Gastroesophageal sphincter (tissue), 3 donors: ENCODE results near the gene DDIT4.
A peak's percentile ranks its signal among the peaks of the same experiment; 100 is the strongest.

Experiments
- EP300 ChIP-seq: sonication (generic); formaldehyde crosslinking; IDR thresholded peaks from one replicate; pipeline ENCODE4 v1.6.1; 2017; ENCODE audit warnings: antibody characterized with exemption, mild to moderate bottlenecking
- POLR2A ChIP-seq, 2 donors: fragments of 450-650 bp; IDR thresholded peaks; one replicate each; pipeline ENCODE4 v1.6.1; 2017; ENCODE audit warnings: antibody characterized with exemption in 2 of 2, mild to moderate bottlenecking in 2 of 2, moderate library complexity in 1 of 2
- POLR2AphosphoS5 ChIP-seq: sonication (generic); formaldehyde crosslinking; IDR thresholded peaks from one replicate; pipeline ENCODE4 v1.6.1; 2017; ENCODE audit warnings: antibody characterized with exemption
- TF ChIP-seq, protein P1 (sequence below), 4 experiments: fragments of 200-600 bp in 2 of 4; fragments of 450-650 bp in 2 of 4; sonication (generic) in 1 of 4; IDR thresholded peaks; one replicate each; pipeline ENCODE4 v1.5.1; 2017 to 2019; ENCODE audit warnings: antibody characterized with exemption in 4 of 4, mild to moderate bottlenecking in 2 of 4, moderate library complexity in 2 of 4

GRCh38 chr10:72245949-72246525, 27.7 kb upstream of the DDIT4 start:
- TF ChIP-seq, protein P1, sequence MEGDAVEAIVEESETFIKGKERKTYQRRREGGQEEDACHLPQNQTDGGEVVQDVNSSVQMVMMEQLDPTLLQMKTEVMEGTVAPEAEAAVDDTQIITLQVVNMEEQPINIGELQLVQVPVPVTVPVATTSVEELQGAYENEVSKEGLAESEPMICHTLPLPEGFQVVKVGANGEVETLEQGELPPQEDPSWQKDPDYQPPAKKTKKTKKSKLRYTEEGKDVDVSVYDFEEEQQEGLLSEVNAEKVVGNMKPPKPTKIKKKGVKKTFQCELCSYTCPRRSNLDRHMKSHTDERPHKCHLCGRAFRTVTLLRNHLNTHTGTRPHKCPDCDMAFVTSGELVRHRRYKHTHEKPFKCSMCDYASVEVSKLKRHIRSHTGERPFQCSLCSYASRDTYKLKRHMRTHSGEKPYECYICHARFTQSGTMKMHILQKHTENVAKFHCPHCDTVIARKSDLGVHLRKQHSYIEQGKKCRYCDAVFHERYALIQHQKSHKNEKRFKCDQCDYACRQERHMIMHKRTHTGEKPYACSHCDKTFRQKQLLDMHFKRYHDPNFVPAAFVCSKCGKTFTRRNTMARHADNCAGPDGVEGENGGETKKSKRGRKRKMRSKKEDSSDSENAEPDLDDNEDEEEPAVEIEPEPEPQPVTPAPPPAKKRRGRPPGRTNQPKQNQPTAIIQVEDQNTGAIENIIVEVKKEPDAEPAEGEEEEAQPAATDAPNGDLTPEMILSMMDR (IDR thresholded peaks at IDR 0.05) = no peak
- TF ChIP-seq POLR2A (IDR thresholded peaks at IDR 0.05) = no peak
- TF ChIP-seq POLR2AphosphoS5 = peak; percentile 17
- TF ChIP-seq EP300 = no peak
